Measurements from ENCODE around the gene SVOPL. TPM values are rescaled to one million over a fixed set of nuclear protein-coding genes. Genes with fewer than 3 reads are reported as not detected.
"Not testable (repeated sequence)": the region's sequence is repeated elsewhere in the genome, so short reads cannot be mapped to it uniquely, and the experiment has no call there.

SVOPL gene
- polyA plus RNA-seq, 1 of the 3 experiments (the other 2 are of a cell fraction) = not detected

DNA sequence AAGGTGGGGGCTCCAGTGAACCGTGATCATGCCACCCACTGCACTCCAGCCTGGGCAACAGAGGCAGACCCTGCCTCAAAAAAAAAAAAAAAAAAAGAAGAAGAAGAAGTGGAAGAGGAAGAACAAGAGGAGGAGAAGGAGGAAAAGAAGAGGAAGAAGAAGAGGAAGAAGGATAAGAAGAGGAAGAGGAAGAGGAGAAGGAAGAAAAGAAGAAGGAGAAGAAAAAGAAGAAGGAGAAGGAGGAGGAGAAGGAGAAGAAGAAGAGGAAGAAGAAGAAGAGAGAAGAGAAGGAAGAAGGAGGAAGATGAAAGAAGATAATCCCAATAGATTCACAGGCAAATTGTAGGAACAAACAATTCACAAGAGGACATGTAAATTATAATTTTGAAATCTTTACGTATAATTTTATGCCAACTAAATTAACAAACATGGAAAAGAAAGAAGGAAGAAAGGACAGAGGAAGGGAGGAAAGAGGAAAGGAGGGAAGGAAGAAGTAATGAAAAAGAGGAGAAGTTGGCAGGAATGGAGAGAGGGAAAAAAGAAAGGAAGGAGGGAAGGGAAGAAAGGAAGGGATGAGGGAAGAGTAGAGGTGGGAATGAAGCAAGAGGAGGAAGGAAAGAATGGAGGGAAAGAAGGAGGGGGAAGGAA lies 3.5 kb downstream of the SVOPL start:
- TF ChIP-seq MXI1 (IDR thresholded peaks at IDR 0.05; ENCODE audit: low read depth, low read length) (no peak), POLR2AphosphoS5 (IDR thresholded peaks at IDR 0.05; ENCODE audit: low read depth, low read length) (no peak), ELF1 (IDR thresholded peaks at IDR 0.05) (no peak)
- TF ChIP-seq, protein P1, sequence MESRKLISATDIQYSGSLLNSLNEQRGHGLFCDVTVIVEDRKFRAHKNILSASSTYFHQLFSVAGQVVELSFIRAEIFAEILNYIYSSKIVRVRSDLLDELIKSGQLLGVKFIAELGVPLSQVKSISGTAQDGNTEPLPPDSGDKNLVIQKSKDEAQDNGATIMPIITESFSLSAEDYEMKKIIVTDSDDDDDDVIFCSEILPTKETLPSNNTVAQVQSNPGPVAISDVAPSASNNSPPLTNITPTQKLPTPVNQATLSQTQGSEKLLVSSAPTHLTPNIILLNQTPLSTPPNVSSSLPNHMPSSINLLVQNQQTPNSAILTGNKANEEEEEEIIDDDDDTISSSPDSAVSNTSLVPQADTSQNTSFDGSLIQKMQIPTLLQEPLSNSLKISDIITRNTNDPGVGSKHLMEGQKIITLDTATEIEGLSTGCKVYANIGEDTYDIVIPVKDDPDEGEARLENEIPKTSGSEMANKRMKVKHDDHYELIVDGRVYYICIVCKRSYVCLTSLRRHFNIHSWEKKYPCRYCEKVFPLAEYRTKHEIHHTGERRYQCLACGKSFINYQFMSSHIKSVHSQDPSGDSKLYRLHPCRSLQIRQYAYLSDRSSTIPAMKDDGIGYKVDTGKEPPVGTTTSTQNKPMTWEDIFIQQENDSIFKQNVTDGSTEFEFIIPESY (IDR thresholded peaks at IDR 0.05; ENCODE audit: borderline replicate concordance, low read depth) = no peak
- TF ChIP-seq, protein P2, sequence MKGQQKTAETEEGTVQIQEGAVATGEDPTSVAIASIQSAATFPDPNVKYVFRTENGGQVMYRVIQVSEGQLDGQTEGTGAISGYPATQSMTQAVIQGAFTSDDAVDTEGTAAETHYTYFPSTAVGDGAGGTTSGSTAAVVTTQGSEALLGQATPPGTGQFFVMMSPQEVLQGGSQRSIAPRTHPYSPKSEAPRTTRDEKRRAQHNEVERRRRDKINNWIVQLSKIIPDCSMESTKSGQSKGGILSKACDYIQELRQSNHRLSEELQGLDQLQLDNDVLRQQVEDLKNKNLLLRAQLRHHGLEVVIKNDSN (IDR thresholded peaks at IDR 0.05; ENCODE audit: borderline replicate concordance, low read depth) = no peak
- no peaks in the 10 kb centered on the region for H3K36me3 ChIP-seq (replicated peaks in 1 of 2; ENCODE audit: control insufficient read depth in 1 of 2, insufficient read depth in 2 of 2, low read length in 1 of 2)
- no peaks in the 10 kb centered on the region for H3K9me2 ChIP-seq
- H4K20me1 ChIP-seq (ENCODE audit: insufficient read depth) = no peaks in the 10 kb centered on the region
- H3F3A ChIP-seq (replicated peaks; ENCODE audit: insufficient read depth) = no peaks in the 10 kb centered on the region
- H3K4me3 ChIP-seq (ENCODE audit: low read depth in 2 of 2, low read length in 1 of 2) = no peak overlapping the region
- H3K4me1 ChIP-seq (ENCODE audit: control insufficient read depth in 1 of 2, insufficient read depth in 2 of 2, low read depth in 1 of 2, low read length in 1 of 2) = no peaks in the 10 kb centered on the region
- no peaks in the 10 kb centered on the region for H3K79me2 ChIP-seq (ENCODE audit: insufficient read depth)
- H3K9ac ChIP-seq = no peak overlapping the region
- WGBS (ENCODE audit: low lambda C conversion rate) = 15% methylated on average over 2 of the region's 2 CpGs
- ChIA-PET CTCF (no interaction called here), POLR2A (no interaction called here)
- H2AFZ ChIP-seq (ENCODE audit: low read depth) = no peak overlapping the region
- no peak for DNase-seq
- no peak overlapping the region for H3K27ac ChIP-seq (ENCODE audit: low read depth in 2 of 2, low read length in 1 of 2)
- H3K4me2 ChIP-seq = no peak overlapping the region
- no peaks in the 10 kb centered on the region for H3K27me3 ChIP-seq (ENCODE audit: insufficient read depth)
- H3K9me3 ChIP-seq = no peaks in the 10 kb centered on the region

GRCh38 chr7:138695776-138696175 lies 5.4 kb downstream of the SVOPL start:
- H3K9ac ChIP-seq; H3K9me3 ChIP-seq; H3K4me1 ChIP-seq (ENCODE audit: control insufficient read depth in 1 of 2, insufficient read depth in 2 of 2, low read depth in 1 of 2, low read length in 1 of 2); POLR2A ChIA-PET; H3K27me3 ChIP-seq (ENCODE audit: insufficient read depth); H3F3A ChIP-seq (replicated peaks; ENCODE audit: insufficient read depth); H3K27ac ChIP-seq (ENCODE audit: low read depth in 2 of 2, low read length in 1 of 2); H3K9me2 ChIP-seq; H3K4me2 ChIP-seq; H3K79me2 ChIP-seq (ENCODE audit: insufficient read depth); H3K36me3 ChIP-seq (replicated peaks in 1 of 2; ENCODE audit: control insufficient read depth in 1 of 2, insufficient read depth in 2 of 2, low read length in 1 of 2); H2AFZ ChIP-seq (ENCODE audit: low read depth); DNase-seq; H4K20me1 ChIP-seq (ENCODE audit: insufficient read depth); H3K4me3 ChIP-seq (ENCODE audit: low read depth in 2 of 2, low read length in 1 of 2): not testable (repeated sequence)
- WGBS (ENCODE audit: low lambda C conversion rate) = 49% methylated on average over 9 of the region's 9 CpGs
- CTCF ChIA-PET = interaction anchor here (0.7 kb wide), 1 partner anchor 43 kb away, joined by 3 read pairs; no protein-coding TSS in a partner anchor

GRCh38 chr7:138695106-138695505 lies 6.1 kb downstream of the SVOPL start:
- Histone ChIP-seq H3K36me3 (replicated peaks in 1 of 2; ENCODE audit: control insufficient read depth in 1 of 2, insufficient read depth in 2 of 2, low read length in 1 of 2) (no peaks in the 10 kb centered on the region), H3K4me2 (no peak overlapping the region), H3K27me3 (ENCODE audit: insufficient read depth) (no peaks in the 10 kb centered on the region), H3K9ac (no peak overlapping the region), H3K4me1 (ENCODE audit: control insufficient read depth in 1 of 2, insufficient read depth in 2 of 2, low read depth in 1 of 2, low read length in 1 of 2) (no peaks in the 10 kb centered on the region), H2AFZ (ENCODE audit: low read depth) (no peak overlapping the region), H3K9me2 (no peaks in the 10 kb centered on the region), H3K4me3 (ENCODE audit: low read depth in 2 of 2, low read length in 1 of 2) (no peak overlapping the region), H4K20me1 (ENCODE audit: insufficient read depth) (no peaks in the 10 kb centered on the region), H3F3A (replicated peaks; ENCODE audit: insufficient read depth) (no peaks in the 10 kb centered on the region), H3K27ac (ENCODE audit: low read depth in 2 of 2, low read length in 1 of 2) (no peak overlapping the region), H3K9me3 (no peaks in the 10 kb centered on the region; the same call in 1 of the 2 replicates), H3K79me2 (ENCODE audit: insufficient read depth) (no peaks in the 10 kb centered on the region)
- WGBS (ENCODE audit: low lambda C conversion rate) = 26% methylated on average over 4 of the region's 4 CpGs
- ChIA-PET CTCF (no interaction called here), POLR2A (no interaction called here)
- DNase-seq = no peak
- no peak for TF ChIP-seq EZH2phosphoT487 (IDR thresholded peaks at IDR 0.05; ENCODE audit: borderline replicate concordance, low read depth)
- no peak for TF ChIP-seq JUND (IDR thresholded peaks at IDR 0.05)
- TF ChIP-seq RCOR1 (IDR thresholded peaks at IDR 0.05; ENCODE audit: low read length) = no peak
- TF ChIP-seq USF2 (IDR thresholded peaks at IDR 0.05; ENCODE audit: borderline replicate concordance, low read depth, low read length) = no peak
- TF ChIP-seq RXRA (IDR thresholded peaks at IDR 0.05; ENCODE audit: borderline replicate concordance, low read depth) = no peak
- no peak for TF ChIP-seq SMC3 (IDR thresholded peaks at IDR 0.05; ENCODE audit: low read depth, low read length)
- TF ChIP-seq EP300 (IDR thresholded peaks at IDR 0.05; ENCODE audit: borderline replicate concordance in 1 of 2, low read depth in 1 of 2, low read length in 1 of 2) = no peak
- TF ChIP-seq NFIC (IDR thresholded peaks at IDR 0.05; ENCODE audit: borderline replicate concordance) = no peak
- no peak for TF ChIP-seq YY1 (IDR thresholded peaks at IDR 0.05; ENCODE audit: low read depth)
- no peak for TF ChIP-seq FOSL2 (IDR thresholded peaks at IDR 0.05; ENCODE audit: borderline replicate concordance, low read depth)
- TF ChIP-seq, protein P2 (IDR thresholded peaks at IDR 0.05; ENCODE audit: borderline replicate concordance, low read depth) = no peak
- TF ChIP-seq, protein P3, sequence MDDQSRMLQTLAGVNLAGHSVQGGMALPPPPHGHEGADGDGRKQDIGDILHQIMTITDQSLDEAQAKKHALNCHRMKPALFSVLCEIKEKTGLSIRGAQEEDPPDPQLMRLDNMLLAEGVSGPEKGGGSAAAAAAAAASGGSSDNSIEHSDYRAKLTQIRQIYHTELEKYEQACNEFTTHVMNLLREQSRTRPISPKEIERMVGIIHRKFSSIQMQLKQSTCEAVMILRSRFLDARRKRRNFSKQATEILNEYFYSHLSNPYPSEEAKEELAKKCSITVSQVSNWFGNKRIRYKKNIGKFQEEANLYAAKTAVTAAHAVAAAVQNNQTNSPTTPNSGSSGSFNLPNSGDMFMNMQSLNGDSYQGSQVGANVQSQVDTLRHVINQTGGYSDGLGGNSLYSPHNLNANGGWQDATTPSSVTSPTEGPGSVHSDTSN (IDR thresholded peaks at IDR 0.05) = no peak
- TF ChIP-seq GABPA (IDR thresholded peaks at IDR 0.05; ENCODE audit: low read depth) = no peak
